ENCODE results near the gene CISH. TPM values are rescaled to one million over a fixed set of nuclear protein-coding genes. Genes with fewer than 3 reads are reported as not detected.

Gene CISH
- total RNA-seq, 1 experiment from 2014 or later, result 1.6 TPM

DNA sequence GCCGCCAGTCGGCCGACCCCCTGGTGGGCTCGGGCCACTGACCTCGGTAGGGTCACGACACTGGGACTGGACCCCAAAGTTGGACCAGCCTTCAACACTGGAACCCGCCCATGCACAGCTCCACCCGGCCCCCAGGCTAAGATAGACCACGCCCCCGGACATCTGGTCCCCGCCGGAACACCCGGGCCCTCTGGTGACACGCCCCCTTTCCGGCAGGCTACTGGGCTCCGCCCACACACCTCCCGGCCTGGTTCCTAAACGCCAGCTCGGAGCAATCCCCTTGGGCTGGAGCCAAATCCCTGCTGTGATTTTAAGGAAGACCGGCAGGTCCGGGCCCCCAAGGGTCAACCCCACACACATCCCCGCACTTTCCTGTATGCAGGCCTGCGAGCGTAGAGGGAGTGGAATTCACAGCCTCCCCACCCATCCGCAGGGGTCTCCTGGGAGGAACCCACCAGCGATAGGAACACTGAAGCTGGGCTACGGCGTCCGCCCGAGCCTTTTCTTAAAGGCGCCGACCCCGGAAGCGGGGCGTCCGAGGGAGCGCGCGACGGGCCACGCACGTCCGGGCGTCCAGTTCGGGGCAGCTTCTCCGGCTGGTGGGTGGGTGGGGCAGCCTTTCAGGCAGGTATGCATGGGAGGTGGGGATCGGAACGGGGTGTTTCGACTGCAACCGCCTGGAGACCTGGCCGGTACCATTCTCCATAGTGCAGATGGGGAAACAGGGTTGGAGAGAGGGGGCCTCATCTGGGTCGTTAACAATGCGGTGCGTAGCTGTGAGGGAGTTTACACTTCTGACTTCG is 42.4 kb downstream of the CISH start, which contains the start of gene HEMK1:
HEMK1 (plus strand) TSS at position 576 of the 803 bp plus-strand sequence. CDS start 1,583 bp downstream, outside the sequence.
- Mint-ChIP-seq H3K36me3 (ENCODE audit: insufficient read depth, unreplicated experiment) (peaks cover 34% of the 10 kb centered on the region), H3K27me3 (ENCODE audit: unreplicated experiment) (peaks cover 37% of the 10 kb centered on the region), H3K4me1 (ENCODE audit: low read depth, unreplicated experiment) (peaks cover 18% of the 10 kb centered on the region), H3K9me3 (ENCODE audit: low read depth, unreplicated experiment) (no peaks in the 10 kb centered on the region), H3K4me3 (ENCODE audit: low read depth, unreplicated experiment) (peak within 1 kb of the TSS; percentile 86), H3K27ac (ENCODE audit: unreplicated experiment) (peak within 1 kb of the TSS; percentile 58)
- intact Hi-C loops (cut with micrococcal nuclease; ENCODE audit: unreplicated experiment), result no loop called here
- no TSS peak for BruUV-seq (replicated peaks)
- CTCF ChIA-PET, result interaction anchor here (0.6 to 2.4 kb wide), 4 partner anchors 27 to 931 kb away, joined by 7 to 14 read pairs (median 8); partner anchors contain the start of genes CISH and MAPKAPK3
- DNase-seq, result peak; percentile 98
- TF ChIP-seq, protein P1, sequence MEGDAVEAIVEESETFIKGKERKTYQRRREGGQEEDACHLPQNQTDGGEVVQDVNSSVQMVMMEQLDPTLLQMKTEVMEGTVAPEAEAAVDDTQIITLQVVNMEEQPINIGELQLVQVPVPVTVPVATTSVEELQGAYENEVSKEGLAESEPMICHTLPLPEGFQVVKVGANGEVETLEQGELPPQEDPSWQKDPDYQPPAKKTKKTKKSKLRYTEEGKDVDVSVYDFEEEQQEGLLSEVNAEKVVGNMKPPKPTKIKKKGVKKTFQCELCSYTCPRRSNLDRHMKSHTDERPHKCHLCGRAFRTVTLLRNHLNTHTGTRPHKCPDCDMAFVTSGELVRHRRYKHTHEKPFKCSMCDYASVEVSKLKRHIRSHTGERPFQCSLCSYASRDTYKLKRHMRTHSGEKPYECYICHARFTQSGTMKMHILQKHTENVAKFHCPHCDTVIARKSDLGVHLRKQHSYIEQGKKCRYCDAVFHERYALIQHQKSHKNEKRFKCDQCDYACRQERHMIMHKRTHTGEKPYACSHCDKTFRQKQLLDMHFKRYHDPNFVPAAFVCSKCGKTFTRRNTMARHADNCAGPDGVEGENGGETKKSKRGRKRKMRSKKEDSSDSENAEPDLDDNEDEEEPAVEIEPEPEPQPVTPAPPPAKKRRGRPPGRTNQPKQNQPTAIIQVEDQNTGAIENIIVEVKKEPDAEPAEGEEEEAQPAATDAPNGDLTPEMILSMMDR (IDR thresholded peaks at IDR 0.05; ENCODE audit: unreplicated experiment), result no peak

DNA sequence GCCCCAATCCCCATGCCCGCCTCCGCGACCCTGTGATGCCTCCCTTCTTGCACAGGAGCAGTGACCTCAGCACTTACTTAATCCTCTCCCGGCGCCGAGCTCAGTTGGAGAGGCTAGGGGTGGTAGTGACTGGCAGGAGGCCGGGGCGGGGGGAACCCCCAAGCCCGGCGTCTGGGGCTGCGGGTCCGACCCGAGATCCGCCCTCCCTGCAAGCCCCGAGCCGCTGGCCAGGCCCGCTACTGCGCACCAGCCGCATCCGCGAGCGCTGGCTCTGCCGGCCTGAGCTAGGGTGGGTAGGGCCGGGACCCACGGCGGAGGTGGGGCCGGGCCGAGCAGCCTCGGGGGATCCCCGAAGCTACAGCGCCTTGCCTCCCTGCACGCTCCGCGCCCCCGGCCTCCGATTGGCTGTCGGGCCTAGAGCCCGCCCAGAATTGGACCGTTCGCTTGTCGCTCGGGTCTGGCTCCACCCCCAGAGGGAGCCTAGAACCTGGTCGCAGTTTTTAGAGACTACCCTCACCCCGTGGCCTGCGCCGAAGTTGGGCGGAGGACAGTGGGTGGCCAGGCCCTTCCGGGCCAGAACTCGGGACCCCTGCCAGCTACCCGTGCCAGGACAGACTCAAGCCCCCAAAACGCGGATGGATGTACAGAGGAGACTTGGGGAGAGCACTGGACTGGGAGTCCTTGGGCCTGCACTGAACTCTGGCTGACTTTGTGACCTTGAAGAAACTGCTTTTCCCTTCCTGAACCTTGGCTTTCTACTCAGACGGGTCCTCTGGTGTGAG is 44.0 kb downstream of the CISH start, which contains the start of gene C3orf18:
C3orf18 (minus strand) TSS at position 362 of the 782 bp plus-strand sequence. CDS start 2,048 bp downstream, outside the sequence.
- no peaks in the 10 kb centered on the region for H3K9me3 Mint-ChIP-seq (ENCODE audit: low read depth, unreplicated experiment)
- intact Hi-C loops (cut with micrococcal nuclease; ENCODE audit: unreplicated experiment), result no loop called here
- no TSS peak for BruUV-seq (replicated peaks)
- TF ChIP-seq, protein P1 (IDR thresholded peaks at IDR 0.05; ENCODE audit: unreplicated experiment), result no peak
- DNase-seq, result peak; percentile 89
- peaks cover 40% of the 10 kb centered on the region for H3K27me3 Mint-ChIP-seq (ENCODE audit: unreplicated experiment)
- H3K36me3 Mint-ChIP-seq (ENCODE audit: insufficient read depth, unreplicated experiment), result peaks cover 34% of the 10 kb centered on the region
- peak within 1 kb of the TSS; percentile 59 for H3K27ac Mint-ChIP-seq (ENCODE audit: unreplicated experiment)
- H3K4me1 Mint-ChIP-seq (ENCODE audit: low read depth, unreplicated experiment), result peaks cover 18% of the 10 kb centered on the region
- CTCF ChIA-PET, result interaction anchor here (0.6 kb wide), 1 partner anchor 186 kb away, joined by 4 read pairs; no protein-coding TSS in a partner anchor
- peak within 1 kb of the TSS; percentile 86 for H3K4me3 Mint-ChIP-seq (ENCODE audit: low read depth, unreplicated experiment)

DNA sequence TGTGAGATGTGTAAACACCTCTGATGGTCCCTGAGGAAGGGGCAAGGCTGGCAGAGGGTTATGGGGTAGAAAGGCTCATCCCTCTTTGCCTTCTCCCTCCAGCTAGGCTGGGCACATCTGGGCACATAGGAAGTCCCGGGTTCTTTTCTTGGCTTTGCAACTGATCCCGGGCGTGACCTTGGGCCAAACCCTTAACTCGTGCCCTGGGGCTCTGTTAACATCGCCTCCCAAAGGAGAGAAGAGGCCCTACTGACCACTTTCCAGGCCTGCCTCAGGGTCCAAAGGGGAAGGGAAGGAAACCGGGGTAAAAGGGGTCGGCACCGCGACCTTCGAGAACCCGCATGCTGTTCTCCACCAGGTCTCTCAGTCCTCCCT is 44.6 kb downstream of the CISH start:
- Mint-ChIP-seq H3K27me3 (ENCODE audit: unreplicated experiment) (peaks cover 40% of the 10 kb centered on the region), H3K36me3 (ENCODE audit: insufficient read depth, unreplicated experiment) (peaks cover 34% of the 10 kb centered on the region), H3K4me3 (ENCODE audit: low read depth, unreplicated experiment) (peak overlapping the region; percentile 74), H3K27ac (ENCODE audit: unreplicated experiment) (no peak overlapping the region), H3K9me3 (ENCODE audit: low read depth, unreplicated experiment) (no peaks in the 10 kb centered on the region), H3K4me1 (ENCODE audit: low read depth, unreplicated experiment) (peaks cover 18% of the 10 kb centered on the region)
- DNase-seq, result no peak
- BruUV-seq (replicated peaks), result no TSS peak
- TF ChIP-seq, protein P1 (IDR thresholded peaks at IDR 0.05; ENCODE audit: unreplicated experiment), result no peak
- intact Hi-C loops (cut with micrococcal nuclease; ENCODE audit: unreplicated experiment), result no loop called here
- CTCF ChIA-PET, result interaction anchor here (0.6 kb wide), 1 partner anchor 186 kb away, joined by 4 read pairs; no protein-coding TSS in a partner anchor

DNA sequence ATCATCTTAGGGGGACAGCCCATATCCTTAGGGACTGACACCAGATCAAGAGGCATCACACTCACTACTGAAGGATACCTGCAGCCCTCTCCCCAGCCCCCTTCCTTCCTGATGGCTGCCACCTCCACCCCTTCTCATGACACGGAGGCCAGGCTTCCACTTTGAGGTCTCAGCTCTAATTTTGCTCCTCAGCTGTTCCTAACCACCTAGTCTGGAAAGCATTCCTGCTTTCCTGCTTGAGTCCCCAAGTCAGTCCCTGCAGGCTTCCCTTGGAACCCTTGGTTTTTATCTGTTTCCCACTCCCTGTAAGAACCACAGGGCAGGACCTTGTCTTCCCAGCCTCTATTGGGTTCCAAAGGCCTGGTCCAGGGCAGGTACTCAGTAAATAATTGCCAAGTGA is 47.3 kb downstream of the CISH start:
- no TSS peak for BruUV-seq (replicated peaks)
- Mint-ChIP-seq H3K4me1 (ENCODE audit: low read depth, unreplicated experiment) (peaks cover 8% of the 10 kb centered on the region), H3K9me3 (ENCODE audit: low read depth, unreplicated experiment) (no peaks in the 10 kb centered on the region), H3K27ac (ENCODE audit: unreplicated experiment) (no peak overlapping the region), H3K4me3 (ENCODE audit: low read depth, unreplicated experiment) (no peak overlapping the region), H3K27me3 (ENCODE audit: unreplicated experiment) (peaks cover 46% of the 10 kb centered on the region), H3K36me3 (ENCODE audit: insufficient read depth, unreplicated experiment) (peaks cover 18% of the 10 kb centered on the region)
- CTCF ChIA-PET, result interaction anchor here (0.5 kb wide), 1 partner anchor 1104 kb away, joined by 4 read pairs; no protein-coding TSS in a partner anchor
- intact Hi-C loops (cut with micrococcal nuclease; ENCODE audit: unreplicated experiment), result no loop called here
- DNase-seq, result no peak
- TF ChIP-seq, protein P1 (IDR thresholded peaks at IDR 0.05; ENCODE audit: unreplicated experiment), result no peak

Measured in Calu3 (cell line).